T-helper 9 cell (primary cell): ENCODE measurements around the gene LRRK2.
"Not testable (repeated sequence)": the region's sequence is repeated elsewhere in the genome, so short reads cannot be mapped to it uniquely, and the experiment has no call there.

Experiments used
- DNase-seq: peaks from one replicate; pipeline ENCODE4 v3.0.0-alpha.2; 2020
- total RNA-seq, 2 donors: gene quantifications; one replicate each; lab custom pipeline; 2026; lab: John Stamatoyannopoulos, UW

The LRRK2 gene
- total RNA-seq = 0.72 to 0.98 reads per million in 2 donors

DNA sequence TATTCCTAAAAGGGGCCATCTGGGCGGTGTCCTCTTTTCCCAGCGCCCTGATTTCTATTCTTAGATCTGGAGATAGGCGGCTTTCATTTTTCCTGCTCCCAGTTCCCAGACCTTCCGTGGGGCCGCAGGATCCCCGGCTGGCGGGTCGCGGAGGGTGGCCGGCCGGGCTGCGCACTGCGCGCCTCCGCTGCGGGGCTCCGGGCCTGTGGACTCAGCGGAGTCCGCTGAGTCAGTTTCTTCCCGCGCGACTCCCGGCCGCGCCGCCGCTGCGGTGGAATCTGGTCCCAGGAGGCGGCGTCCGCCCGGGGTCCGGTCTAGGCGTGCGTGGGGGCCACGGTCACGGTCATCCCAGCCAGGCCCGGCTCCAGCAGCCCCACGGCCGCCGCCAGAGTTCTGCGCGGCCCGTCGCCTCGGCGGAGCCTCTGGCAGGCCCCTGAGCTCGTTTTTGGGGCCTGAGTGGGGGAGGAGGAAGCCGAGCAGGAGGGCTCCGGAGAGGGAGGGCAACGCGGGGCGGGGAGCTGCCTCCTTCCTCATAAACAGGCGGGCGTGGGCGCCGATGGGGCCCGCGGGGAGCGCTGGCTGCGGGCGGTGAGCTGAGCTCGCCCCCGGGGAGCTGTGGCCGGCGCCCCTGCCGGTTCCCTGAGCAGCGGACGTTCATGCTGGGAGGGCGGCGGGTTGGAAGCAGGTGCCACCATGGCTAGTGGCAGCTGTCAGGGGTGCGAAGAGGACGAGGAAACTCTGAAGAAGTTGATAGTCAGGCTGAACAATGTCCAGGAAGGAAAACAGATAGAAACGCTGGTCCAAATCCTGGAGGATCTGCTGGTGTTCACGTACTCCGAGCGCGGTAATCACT lies at the start of gene LRRK2:
Gene LRRK2, plus strand, starts transcription at position 559 of the 853 bp plus-strand sequence. Its CDS starts 135 bp downstream, at position 694.
- DNase-seq = peak; percentile 20

DNA sequence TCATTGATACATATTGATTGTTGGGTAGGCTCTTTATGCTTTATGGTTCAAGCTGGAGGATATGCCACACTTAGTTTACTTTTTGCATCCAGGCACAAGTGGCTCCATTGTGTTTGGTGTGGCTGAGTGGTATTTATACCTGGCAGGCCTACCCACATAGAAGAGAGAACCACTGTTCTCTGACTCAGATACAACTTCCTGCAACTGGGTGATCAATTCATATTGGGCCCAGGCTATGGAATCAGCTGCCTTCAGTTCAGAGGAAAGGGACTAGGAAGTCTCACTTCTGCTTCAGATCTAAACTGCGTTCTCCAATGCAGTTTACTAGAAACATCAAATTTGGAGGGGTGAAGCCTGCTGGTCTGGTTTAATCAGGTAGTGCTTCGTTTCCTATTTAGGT lies 49.8 kb upstream of the LRRK2 start:
- DNase-seq = no peak

DNA sequence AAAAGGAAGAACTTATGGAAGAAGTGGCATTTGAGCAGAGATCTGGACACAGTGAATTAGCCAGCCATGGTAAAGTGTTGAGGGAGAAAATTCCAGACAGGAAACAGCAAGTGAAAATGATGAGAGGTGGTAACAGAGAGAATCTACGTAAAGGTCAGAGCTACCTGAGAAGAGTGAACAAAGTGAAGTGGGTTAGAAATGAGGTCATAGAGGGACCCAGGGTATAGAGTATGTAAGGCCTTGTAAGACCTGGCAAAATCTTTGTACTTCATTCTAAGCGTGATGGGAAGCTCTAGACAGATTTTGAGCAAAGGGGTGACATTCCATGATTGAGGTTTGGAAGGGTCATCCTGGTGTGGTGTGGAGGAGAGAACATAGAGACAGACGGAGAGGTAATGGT lies 49.3 kb upstream of the LRRK2 start:
- no peak for DNase-seq

DNA sequence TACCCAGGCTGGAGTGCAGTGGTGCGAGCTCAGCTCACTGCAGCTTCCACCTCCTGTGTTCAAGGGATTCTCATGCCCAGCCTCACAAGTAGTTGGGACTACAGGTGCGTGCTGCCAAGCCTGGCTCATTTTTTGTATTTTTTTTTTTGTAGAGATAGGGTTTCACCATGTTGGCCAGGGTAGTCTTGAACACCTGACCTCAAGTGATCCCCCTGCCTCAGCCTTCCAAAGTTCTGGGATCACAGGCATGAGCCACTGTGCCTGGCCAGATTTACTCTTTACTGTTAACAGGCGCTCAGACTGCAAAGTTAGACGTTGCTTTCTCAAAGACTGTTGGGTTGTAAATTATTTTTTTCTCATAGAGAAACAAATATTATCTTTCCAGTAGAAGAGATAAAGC lies 46.1 kb upstream of the LRRK2 start:
- DNase-seq = no peak

DNA sequence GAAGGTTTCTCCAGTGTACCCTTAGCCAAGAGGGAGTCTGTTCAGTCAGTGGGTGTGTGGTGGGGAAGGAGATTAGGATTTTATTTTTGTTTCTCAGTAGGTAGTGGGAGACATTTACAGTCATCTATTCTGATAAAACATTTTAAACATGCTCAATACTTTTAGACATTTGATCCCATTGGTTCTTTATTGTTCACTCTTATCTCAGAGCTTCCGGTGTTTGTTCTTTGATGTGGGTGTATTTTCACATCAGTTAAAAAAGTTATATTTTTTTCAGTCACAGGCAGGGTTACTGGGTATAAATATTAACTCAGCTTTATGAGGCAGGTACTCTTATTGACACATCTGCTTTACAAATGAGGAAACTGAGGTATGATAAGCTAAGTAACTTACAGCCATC lies 43.3 kb upstream of the LRRK2 start:
- DNase-seq = no peak

DNA sequence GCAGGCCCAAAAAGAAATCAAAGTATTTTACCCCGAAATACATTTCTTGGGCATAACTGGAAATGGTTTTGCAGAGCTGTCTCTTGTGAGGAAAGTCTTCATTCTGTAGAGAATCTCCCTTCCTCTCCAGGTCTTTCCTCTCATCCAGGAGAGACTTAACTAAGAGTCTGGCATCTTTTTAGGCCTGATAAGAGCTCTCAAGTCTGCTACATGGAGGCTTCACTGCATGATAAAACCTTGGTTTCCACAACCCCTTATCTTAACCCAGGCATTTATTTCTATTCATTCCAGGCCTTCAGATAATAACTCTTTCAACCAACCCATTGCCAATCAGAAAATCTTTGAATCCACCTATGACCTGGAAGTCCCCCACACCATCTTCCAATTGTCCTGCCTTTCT lies 41.1 kb upstream of the LRRK2 start:
- no peak for DNase-seq

DNA sequence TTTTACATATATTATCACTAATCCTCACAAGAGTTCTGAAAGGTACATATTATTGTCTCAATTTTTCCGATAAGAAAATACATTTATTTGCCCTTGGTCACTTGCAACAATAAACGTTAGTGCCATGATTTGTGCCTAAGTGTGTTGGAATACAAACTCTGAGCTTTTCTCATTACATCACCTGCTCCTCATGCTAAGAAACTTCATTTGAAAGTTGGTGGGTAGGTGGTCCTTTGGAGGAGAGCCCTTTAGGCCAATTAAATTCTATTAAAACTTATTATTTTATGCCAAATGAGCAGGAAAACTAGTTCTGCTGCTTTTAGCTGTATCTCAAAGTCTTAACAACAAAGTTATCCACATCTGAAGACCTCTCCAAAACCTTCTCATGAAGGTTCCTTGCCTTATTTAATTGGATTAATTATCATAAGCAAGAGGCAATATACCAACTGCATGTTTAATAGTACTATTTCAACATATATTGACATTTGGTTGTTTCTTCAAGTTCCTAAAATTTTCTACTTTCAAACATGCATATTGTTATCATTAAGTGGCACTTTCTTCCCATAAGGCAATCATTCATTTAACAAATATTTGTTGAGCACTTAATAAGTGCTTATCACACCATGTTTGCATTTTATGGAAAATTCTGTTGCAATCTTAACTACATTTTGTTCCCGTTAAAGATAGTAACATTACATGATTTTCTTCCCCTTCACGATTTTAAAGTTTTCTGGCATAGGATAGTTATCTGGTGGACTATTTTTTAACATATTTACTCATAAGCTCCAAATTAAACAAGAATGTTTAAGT lies 40.1 kb upstream of the LRRK2 start:
- no peak for DNase-seq

DNA sequence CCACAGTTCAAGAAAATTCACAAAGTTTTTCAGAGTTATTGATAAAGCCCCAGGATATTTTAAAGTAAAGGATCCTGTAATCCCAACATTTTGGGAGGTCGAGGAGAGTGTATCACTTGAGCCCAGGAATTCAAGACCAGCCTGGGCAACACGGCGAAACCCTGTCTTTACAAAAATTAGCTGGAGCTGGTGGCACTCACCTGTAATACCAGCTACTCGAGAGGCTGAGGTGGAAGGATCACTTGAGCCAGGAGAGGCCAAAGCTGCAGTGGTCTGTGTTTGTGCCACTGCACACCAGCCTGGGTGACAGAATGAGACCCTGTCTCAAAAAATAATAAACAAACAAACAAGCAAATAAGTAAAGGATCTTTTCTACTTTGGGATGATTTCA lies 39.5 kb upstream of the LRRK2 start:
- DNase-seq = no peak

DNA sequence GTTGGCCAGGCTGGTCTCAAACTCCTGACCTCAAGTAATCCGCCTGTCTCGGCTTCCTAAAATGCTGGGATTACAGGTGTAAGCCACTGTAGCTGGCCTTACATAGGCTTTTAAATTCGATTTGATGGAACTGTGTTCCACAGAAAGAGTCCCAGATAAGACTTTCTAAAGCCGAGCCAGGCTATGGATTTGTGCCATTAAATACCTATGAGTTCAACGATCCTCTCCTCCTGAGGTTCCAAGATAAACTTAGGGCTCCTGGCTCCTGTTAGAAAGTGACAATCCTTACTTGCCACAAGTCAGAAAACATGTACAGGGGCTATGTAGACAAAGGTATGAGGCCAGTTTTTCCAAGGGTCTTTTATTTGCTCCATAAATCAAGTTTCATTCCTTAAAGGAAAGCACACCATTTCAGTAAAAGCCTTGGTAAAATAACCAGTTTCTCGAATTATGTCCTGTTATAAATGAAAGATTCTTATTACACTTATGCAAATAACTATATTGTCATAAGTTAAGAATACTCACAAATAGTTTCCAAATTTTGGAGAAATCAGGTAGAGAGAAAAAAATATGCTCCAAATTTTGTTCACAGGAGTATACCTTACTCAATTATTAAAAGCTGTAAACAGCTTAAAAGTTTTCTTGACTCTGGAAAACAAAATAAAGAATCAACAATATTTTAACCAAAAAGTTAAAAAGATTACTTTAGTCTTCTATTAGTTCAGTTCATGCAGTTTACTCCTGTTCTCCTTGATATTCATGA lies 36.1 kb upstream of the LRRK2 start:
- no peak for DNase-seq

DNA sequence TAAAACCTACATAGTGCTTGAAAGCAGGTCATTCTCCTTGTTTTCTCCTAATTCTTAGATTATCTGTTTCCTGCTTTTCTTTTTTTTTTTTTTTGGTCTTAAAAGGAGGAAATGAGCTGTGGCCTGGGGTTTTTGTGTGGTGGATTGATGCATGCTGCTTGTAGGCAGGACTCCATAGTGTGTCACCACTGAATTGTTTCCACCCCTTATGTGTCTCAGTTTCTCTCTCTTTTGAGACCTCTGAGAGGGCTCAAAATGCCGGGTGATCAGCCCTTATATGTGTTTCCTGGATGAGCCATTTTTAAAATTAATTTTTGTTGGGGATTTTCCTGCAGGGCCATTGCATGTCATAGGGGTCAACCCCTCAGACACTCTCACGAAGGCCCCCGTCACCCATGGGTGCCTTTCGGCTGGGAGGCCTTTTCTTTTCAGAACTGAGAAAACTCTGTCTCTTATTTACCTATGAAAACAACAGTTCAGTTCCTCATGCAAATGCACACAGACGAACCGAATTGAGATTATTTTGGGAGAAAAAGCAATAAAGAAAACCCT lies 32.0 kb upstream of the LRRK2 start:
- no peak for DNase-seq

DNA sequence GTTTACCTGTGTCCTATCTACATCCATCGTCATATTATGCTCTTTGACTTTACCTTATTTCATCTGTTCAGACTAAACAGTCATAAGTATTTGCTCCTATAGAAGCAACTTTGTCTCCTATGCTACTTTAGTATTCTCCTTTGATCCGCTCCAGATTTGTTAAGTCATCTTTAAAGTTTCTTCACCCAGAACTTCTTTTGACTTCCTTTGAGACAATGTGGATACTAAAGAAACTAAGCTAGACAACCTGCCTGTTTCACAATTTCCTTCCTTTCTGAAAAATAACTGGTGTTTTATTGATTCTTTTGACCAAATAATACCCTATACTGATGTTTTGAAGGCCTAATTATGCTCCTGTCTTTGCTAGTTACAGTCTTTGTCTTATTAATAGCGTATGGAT lies 30.0 kb upstream of the LRRK2 start:
- no peak for DNase-seq

DNA sequence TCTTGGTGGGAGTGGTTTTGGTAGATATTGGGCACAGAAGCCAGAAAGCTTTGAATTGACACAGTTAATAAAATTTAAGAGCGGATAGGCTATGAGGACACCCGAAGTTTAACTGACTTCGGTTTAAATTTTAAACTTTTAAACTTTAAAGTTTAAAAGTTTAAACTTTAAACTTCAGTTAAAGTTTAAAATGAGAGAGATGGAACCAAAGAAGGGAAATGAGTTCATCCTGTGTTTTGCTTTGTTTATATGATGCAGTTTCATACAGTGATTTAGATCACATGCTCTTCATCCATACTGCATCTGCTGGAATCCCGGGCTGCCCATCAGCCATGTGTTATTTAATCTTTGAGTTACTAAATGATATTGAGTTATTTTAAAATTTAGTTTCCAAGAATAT lies 27.2 kb upstream of the LRRK2 start:
- no peak for DNase-seq

DNA sequence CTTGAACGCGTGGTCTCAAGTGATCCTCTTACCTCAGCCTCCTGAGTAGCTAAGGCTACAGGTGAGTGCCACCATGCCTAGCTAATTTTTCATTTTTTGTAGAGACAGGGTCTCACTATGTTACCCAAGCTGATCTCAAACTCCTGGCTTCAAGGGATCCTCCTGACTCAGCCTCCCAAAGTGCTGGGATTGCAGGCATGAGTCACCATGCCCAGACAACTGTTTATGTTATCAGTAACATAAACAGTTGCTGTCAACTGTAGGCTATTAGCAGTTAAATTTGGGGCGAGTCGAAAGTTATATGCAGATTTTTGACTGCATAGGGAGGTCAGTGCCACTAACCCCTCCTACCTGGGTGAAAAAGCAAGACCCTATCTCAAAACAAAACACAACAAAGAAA lies 26.2 kb upstream of the LRRK2 start:
- no peak for DNase-seq

DNA sequence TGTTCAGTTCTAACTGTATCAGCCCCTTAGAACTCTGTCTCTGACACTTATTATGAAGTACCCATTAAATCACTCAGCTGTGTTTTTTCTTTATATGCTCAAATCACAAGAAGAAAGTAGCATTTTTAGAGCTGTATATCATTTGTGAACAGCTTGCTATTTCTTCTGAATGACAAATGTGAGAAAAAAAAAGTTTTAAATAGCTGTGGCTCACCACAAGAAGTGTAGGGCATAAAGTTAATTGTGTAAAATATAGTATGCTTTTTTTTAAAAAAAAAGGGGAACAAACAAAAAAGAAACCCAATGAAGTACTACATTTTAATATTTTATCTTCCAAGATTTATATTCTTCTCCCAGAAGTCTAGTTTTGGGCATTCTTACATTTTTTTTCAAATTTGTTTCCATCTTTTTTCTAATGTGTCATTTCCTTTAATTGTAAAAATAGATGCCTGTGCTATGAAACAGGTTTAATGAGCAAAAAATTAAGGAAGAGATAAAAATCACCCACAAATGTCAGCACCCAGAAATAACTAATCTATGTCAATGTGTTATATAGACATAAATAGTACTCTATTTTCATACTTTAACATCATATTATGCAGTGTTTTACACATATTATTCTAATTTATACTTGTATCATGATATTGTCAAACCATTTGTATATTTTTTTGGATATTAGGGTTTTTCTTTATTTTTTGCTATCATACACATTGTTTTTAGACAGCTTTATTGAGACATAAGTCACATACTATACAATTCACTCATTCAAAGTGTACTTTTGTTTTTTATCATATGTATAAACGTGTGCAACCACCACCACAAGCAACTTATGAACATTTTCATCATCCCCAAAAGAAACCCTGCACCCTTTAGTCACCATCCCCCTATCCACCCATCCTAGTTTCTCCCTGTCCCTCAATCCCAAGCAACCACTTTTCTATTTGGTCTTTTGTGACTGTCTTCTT lies 22.4 kb upstream of the LRRK2 start:
- DNase-seq = no peak

DNA sequence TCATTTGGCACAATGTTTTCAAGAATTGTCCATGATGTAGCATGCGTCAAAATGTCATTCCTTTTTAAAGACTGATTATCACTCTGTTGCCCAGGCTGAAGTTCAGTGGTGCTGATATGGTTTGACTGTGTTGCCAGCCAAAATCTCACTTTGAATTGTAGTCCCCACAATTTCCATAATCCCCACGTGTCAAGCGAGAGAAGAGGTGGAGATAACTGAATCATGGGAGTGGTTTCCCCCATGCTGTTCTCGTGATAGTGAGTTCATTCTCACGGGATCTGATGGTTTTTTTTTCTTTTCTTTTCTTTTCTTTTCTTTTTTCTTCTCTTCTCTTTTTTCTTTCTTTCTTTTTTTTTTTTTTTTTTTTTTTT lies 21.8 kb upstream of the LRRK2 start:
- DNase-seq = no peak

DNA sequence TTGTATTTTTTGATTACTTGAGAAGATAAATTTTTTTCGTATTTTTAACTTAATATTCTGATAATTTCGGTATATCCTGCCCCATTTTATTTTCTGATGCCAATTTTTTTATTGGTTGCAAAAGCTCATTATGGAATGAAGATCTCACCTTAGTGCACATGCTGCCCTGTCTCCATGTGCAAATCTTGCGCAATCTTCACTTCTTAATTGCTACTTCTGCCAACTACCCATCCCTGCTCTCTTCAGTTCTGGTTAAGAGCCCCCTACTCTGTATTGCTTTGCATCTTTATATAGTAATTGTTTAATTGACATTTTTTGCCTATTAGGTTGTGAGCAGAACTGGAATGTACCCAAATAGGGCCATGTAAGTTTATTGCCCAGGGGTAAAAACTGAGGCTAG lies 20.5 kb upstream of the LRRK2 start:
- no peak for DNase-seq

DNA sequence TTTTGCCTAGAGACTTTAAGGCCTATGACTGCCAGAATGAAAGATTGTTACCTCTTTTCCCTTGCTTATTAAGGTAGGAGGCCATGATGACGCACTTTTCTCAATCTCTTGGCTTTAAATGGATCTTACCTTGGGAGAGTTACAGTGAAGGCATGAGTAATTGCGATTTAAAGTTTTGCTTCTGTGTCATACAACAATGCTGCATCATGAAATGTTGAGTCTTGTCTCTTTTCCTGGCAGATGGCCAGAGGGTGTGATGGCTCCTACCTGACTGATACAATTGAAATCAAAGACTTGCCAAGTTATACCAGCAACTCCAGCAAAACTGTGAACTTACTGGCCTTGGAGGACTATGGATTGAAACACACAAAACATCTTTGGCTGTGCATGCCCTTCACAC lies 17.2 kb upstream of the LRRK2 start:
- DNase-seq = no peak

DNA sequence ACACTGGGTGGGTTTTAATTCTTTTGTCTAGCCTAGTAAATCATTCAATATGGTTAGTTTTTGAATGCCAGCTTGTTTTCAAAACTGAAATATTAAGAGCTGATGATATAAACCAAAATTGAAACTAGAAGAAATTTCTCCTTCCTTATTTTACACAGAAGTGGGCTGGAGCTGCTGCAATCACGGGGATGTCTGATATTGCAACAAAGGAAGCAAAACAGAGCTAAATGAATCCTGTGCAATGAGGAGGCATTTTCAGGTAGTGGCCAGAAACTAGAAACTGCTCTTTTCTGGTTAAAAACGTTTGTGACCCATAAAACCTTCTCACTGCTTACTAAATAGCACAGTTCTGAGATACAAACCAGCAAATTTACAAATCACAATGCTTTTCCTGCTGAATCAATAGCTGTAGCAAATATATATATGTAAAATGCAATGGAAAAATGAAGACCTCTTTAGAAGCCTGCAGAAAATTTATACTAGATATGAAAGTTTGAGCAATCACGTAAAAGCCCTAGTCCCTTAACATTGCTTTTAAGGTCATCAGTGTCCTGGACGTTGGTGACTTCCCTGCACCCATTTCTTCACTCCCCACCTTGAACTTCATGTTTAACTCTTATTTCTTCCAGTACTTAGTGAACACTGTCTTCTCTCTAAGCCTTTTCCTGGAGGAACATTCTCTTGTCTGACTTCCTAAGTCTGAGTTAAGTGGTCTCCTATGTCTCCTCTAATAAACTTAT lies 15.9 kb upstream of the LRRK2 start:
- no peak for DNase-seq

DNA sequence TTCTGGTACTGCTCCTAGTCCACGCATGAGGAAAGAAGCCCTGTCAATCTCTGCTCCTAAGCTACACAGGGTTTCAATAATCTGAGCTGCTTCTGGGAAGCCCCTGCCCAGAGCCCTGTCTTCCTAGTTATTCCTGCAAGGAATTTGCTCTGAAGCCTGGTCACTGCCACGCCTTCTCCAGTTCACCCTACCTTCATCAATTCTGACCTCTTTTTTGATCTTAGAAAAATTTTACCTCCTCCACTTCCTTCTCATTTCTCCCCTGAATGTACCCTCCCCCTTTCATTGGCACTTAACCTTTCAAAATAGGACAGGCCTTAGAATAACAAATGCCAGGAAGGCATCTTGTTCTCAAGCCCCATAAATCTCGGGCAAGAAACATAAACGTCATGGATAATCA lies 14.9 kb upstream of the LRRK2 start:
- no peak for DNase-seq

DNA sequence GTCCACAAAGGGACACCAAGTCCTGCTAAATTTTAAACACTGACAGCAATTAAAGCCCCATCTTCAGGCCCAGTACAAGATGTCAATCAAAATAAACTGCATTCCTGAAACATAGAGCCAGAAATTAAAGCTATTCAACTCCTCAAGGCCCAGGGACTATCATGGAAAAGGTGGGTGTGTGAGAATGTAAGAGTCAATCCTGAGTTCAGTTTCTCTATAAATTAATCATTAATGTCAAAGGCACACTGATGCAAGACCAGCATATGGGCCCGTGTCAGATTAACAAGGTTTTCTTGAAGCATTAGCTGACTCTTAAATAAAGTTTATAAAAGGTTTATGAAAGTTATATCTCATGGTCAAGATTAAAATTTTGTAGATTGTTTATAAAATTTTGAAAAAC lies 13.6 kb upstream of the LRRK2 start:
- not testable (repeated sequence) for DNase-seq

DNA sequence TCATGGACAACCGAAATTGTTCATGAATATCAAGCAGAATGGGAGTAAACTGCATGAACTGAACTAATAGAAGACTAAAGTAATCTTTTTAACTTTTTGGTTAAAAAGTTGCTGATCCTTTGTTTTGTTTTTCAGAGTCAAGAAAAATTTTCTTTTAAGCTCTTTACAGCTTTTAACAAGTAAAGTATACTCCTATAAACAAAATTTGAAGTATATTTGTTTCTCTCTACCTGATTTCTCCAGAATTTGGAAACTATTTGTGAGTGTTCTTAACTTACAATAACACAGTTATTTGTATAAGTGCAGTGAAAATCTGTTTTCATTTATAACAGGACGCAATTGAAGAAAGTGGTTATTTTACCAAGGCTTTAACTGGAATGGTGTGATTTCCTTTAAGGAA lies 12.2 kb upstream of the LRRK2 start:
- DNase-seq = no peak
